CD14-positive monocyte (primary cell): ENCODE results near the gene BRICD5. TPM values are rescaled to one million over a fixed set of nuclear protein-coding genes. Genes with fewer than 3 reads are reported as not detected.

Experiments
- DNase-seq, 3 donors: peaks; one replicate each; pipeline ENCODE4 v3.0.0-alpha.2; 2011 to 2022
- H2AFZ ChIP-seq: 2 replicates; pipeline ENCODE4 v1.6.0; 2012; ENCODE audit warnings: mild to moderate bottlenecking, low read depth, low read length, inconsistent platforms; ENCODE audit not compliant: insufficient read depth, poor library complexity, severe bottlenecking
- H3K27ac ChIP-seq, 2 donors: 1 replicate in 1 of 2; 2 replicates in 1 of 2; pipeline ENCODE4 v1.5.1; 2012 to 2013; ENCODE audit warnings: low read length in 2 of 2, control low read depth in 1 of 2, inconsistent platforms in 1 of 2, low read depth in 1 of 2, mild to moderate bottlenecking in 1 of 2
- H3K27me3 ChIP-seq, 2 donors: one replicate each; pipeline versions ENCODE4 v1.6.0 to v1.6.1; 2011 to 2013; ENCODE audit warnings: low read length in 2 of 2; ENCODE audit not compliant: control insufficient read depth in 2 of 2, insufficient read depth in 2 of 2
- H3K36me3 ChIP-seq, 2 donors: replicated peaks in 1 of 2; 1 replicate in 1 of 2; 2 replicates in 1 of 2; pipeline versions ENCODE4 v1.5.1 to v1.6.1; 2012 to 2013; ENCODE audit warnings: low read length in 2 of 2, control low read depth in 1 of 2, inconsistent platforms in 1 of 2, mild to moderate bottlenecking in 1 of 2; ENCODE audit not compliant: insufficient read depth in 2 of 2, control insufficient read depth in 1 of 2
- H3K4me1 ChIP-seq, 2 donors: 1 replicate in 1 of 2; 2 replicates in 1 of 2; pipeline versions ENCODE4 v1.5.1 to v1.6.1; 2012 to 2013; ENCODE audit warnings: low read length in 2 of 2, control low read depth in 1 of 2, inconsistent platforms in 1 of 2, mild to moderate bottlenecking in 1 of 2, moderate library complexity in 1 of 2; ENCODE audit not compliant: insufficient read depth in 2 of 2, control insufficient read depth in 1 of 2
- H3K4me2 ChIP-seq: replicated peaks from 2 replicates; pipeline ENCODE3; 2012; ENCODE audit warnings: low read length, moderate library complexity, mild to moderate bottlenecking; ENCODE audit not compliant: poor library complexity, severe bottlenecking; ENCODE audit errors: extremely low read depth
- H3K4me3 ChIP-seq, 3 experiments: fragments of 200-600 bp in 1 of 3; sonication (generic) in 1 of 3; replicated peaks in 1 of 3; 1 replicate in 2 of 3; 2 replicates in 1 of 3; pipeline ENCODE4 v1.5.1; 2011 to 2013; ENCODE audit warnings: low read length in 3 of 3, mild to moderate bottlenecking in 3 of 3, control low read depth in 2 of 3, low read depth in 2 of 3, inconsistent platforms in 1 of 3, moderate library complexity in 1 of 3
- H3K79me2 ChIP-seq: 2 replicates; pipeline ENCODE4 v1.6.0; 2012; ENCODE audit warnings: mild to moderate bottlenecking, control low read depth, inconsistent platforms, low read length, moderate library complexity; ENCODE audit not compliant: insufficient read depth
- H3K9ac ChIP-seq: 2 replicates; pipeline ENCODE4 v1.6.0; 2017; ENCODE audit warnings: low read length, mild to moderate bottlenecking; ENCODE audit not compliant: insufficient read depth, poor library complexity, severe bottlenecking
- H3K9me3 ChIP-seq, 2 donors: replicated peaks in 1 of 2; 1 replicate in 1 of 2; 2 replicates in 1 of 2; pipeline versions ENCODE4 v1.5.1 to v1.6.1; 2012 to 2013; ENCODE audit warnings: low read length in 2 of 2, control low read depth in 1 of 2; ENCODE audit not compliant: control insufficient read depth in 1 of 2, insufficient read depth in 1 of 2
- H4K20me1 ChIP-seq: 2 replicates; pipeline ENCODE4 v1.6.0; 2012; ENCODE audit warnings: mild to moderate bottlenecking, low read length, control low read depth, moderate library complexity; ENCODE audit not compliant: insufficient read depth
- H3K27ac Mint-ChIP-seq, 7 donors: one replicate each; pipeline ENCODE4 v1.8.0; 2020; ENCODE audit warnings: mild to moderate bottlenecking in 7 of 7, mixed read lengths in 7 of 7, moderate library complexity in 6 of 7, inconsistent platforms in 2 of 7
- H3K27me3 Mint-ChIP-seq, 3 donors: one replicate each; pipeline ENCODE4 v1.8.0; 2021 to 2022; ENCODE audit warnings: low read depth in 3 of 3, mild to moderate bottlenecking in 3 of 3, mixed read lengths in 3 of 3, moderate library complexity in 3 of 3, inconsistent platforms in 1 of 3
- H3K36me3 Mint-ChIP-seq, 2 donors: one replicate each; pipeline ENCODE4 v1.8.0; 2020; ENCODE audit warnings: mixed read lengths in 2 of 2, inconsistent platforms in 1 of 2, mild to moderate bottlenecking in 1 of 2
- H3K4me1 Mint-ChIP-seq: one replicate; pipeline ENCODE4 v1.8.0; 2020; ENCODE audit warnings: mild to moderate bottlenecking, mixed read lengths
- H3K4me3 Mint-ChIP-seq, 2 donors: one replicate each; pipeline ENCODE4 v1.8.0; 2020; ENCODE audit warnings: mild to moderate bottlenecking in 2 of 2, mixed read lengths in 2 of 2, moderate library complexity in 1 of 2
- H3K9me3 Mint-ChIP-seq, 7 donors: one replicate each; pipeline ENCODE4 v1.8.0; 2020 to 2022; ENCODE audit warnings: mixed read lengths in 7 of 7, mild to moderate bottlenecking in 6 of 7, moderate library complexity in 6 of 7, inconsistent platforms in 2 of 7
- CTCF ChIP-seq: fragments of 200-600 bp; IDR thresholded peaks from one replicate; pipeline ENCODE4 v1.8.0; 2022; ENCODE audit warnings: antibody characterized with exemption, mild to moderate bottlenecking
- WGBS: methylation state at CpG from one replicate; pipeline ENCODE4 v1.1.5; 2013; ENCODE audit warnings: missing lambda C conversion rate; ENCODE audit not compliant: insufficient coverage; 5-methylcytosine and 5-hydroxymethylcytosine counted together
- intact Hi-C, 2 donors: fragments of 100-400 bp; cut with micrococcal nuclease; formaldehyde crosslinking; loops; one replicate each; pipeline versions ENCODE4 v1.15.0 to v1.15.1; 2023
- polyA plus RNA-seq, 3 donors: library from polyadenylated mRNA; depleted of rRNA in 1 of 3; unstranded in 2 of 3; stranded (reverse) in 1 of 3; fragments of 300-500 nt in 2 of 3; fragments of >200 nt in 1 of 3; fragmentation: Illumina TruSeq in 2 of 3; gene quantifications; 1 replicate in 2 of 3; 2 replicates in 1 of 3; pipeline ENCODE4 v1.2.3, GENCODE V29; 2012 to 2021

BRICD5 gene
- polyA plus RNA-seq, 3 donors = 8.8 TPM; not detected in 2

GRCh38 chr16:2186505-2186904, 24.2 kb downstream of the BRICD5 start:
- Histone ChIP-seq H2AFZ (no peak overlapping the region), H3K9ac (no peak overlapping the region), H3K27me3 (no peaks in the 10 kb centered on the region), H4K20me1 (no peaks in the 10 kb centered on the region), H3K36me3 (no peaks in the 10 kb centered on the region), H3K4me3 (no peak overlapping the region), H3K27ac (no peak overlapping the region), H3K9me3 (no peaks in the 10 kb centered on the region), H3K4me1 (no peaks in the 10 kb centered on the region), H3K79me2 (no peaks in the 10 kb centered on the region), H3K4me2 (no peak overlapping the region)
- 96% methylated on average over 13 of the region's 20 CpGs for WGBS
- peaks cover 3 to 6% (median 4%) of the 10 kb centered on the region in 3 donors for H3K27me3 Mint-ChIP-seq
- no peak overlapping the region for H3K4me3 Mint-ChIP-seq
- H3K4me1 Mint-ChIP-seq = no peaks in the 10 kb centered on the region
- H3K9me3 Mint-ChIP-seq = peaks cover 0 to 2% (median 0%) of the 10 kb centered on the region in 7 donors
- intact Hi-C loops = no loop called here
- H3K27ac Mint-ChIP-seq = no peak overlapping the region
- H3K36me3 Mint-ChIP-seq = no peaks in the 10 kb centered on the region
- no peak for TF ChIP-seq CTCF
- no peak for DNase-seq

- H3K79me2 ChIP-seq = no peaks in the 10 kb centered on the region
- no peaks in the 10 kb centered on the region for H3K9me3 ChIP-seq
- H3K4me2 ChIP-seq = no peak overlapping the region
- H3K36me3 ChIP-seq = no peaks in the 10 kb centered on the region
- H2AFZ ChIP-seq = no peak overlapping the region
- no peak for DNase-seq
- TF ChIP-seq CTCF = no peak
- no peaks in the 10 kb centered on the region for H3K27me3 ChIP-seq
- intact Hi-C loops = no loop called here
- Mint-ChIP-seq H3K27ac (peak overlapping the region in 1 of 7 donors; percentile 16), H3K4me3 (no peak overlapping the region), H3K27me3 (peaks cover 2 to 6% (median 4%) of the 10 kb centered on the region in 3 donors), H3K36me3 (no peaks in the 10 kb centered on the region), H3K4me1 (no peaks in the 10 kb centered on the region), H3K9me3 (peaks cover 0 to 2% (median 0%) of the 10 kb centered on the region in 7 donors)
- no peak overlapping the region for H3K9ac ChIP-seq
- H4K20me1 ChIP-seq = no peaks in the 10 kb centered on the region
- WGBS = 92% methylated on average over 13 of the region's 13 CpGs
- no peak overlapping the region for H3K4me3 ChIP-seq
- H3K27ac ChIP-seq = no peak overlapping the region
- H3K4me1 ChIP-seq = no peaks in the 10 kb centered on the region
Observed at GRCh38 chr16:2186064-2186463, 24.6 kb downstream of the BRICD5 start.
